Left renal pelvis (tissue), 4 donors: ENCODE measurements around the gene EPX. TPM values are rescaled to one million over a fixed set of nuclear protein-coding genes. Genes with fewer than 3 reads are reported as not detected.
A peak's percentile ranks its signal among the peaks of the same experiment; 100 is the strongest.

Source experiments
- DNase-seq, 4 donors: peaks; one replicate each; pipeline ENCODE4 v3.0.0-alpha.2; 2013; ENCODE audit warnings: low read depth in 4 of 4, low spot score in 3 of 4
- polyA plus RNA-seq, 4 donors: library from polyadenylated mRNA; unstranded; fragments of 120-200 nt; gene quantifications; one replicate each; pipeline ENCODE4 v1.2.1, GENCODE V29; 2013; ENCODE audit not compliant: insufficient read length in 4 of 4

The EPX gene
- polyA plus RNA-seq, 4 donors = 0.37 to 1.8 (median 0.59) TPM

GRCh38 chr17:58184986-58185761, 7.4 kb upstream of the EPX start:
- DNase-seq = no peak

- DNase-seq = no peak
These were observed 5.9 kb upstream of the EPX start for GRCh38 chr17:58186591-58186990.

- DNase-seq = no peak
These were observed 5.5 kb upstream of the EPX start for GRCh38 chr17:58187063-58187462.

- DNase-seq = no peak
These were observed 4.9 kb upstream of the EPX start for GRCh38 chr17:58187675-58188074.

- no peak for DNase-seq
These were observed 2.9 kb upstream of the EPX start for GRCh38 chr17:58189436-58190146.

- no peak for DNase-seq
These were observed 1.2 kb upstream of the EPX start for GRCh38 chr17:58191241-58191896.

- no peak for DNase-seq
These were observed 1.2 kb downstream of the EPX start for GRCh38 chr17:58193641-58194255.

- no peak for DNase-seq
These were observed 3.1 kb downstream of the EPX start for GRCh38 chr17:58195518-58196123.

- DNase-seq = no peak
These were observed 4.1 kb downstream of the EPX start for GRCh38 chr17:58196610-58197009.

- peak in 1 of 4 donors; percentile 6 for DNase-seq
These were observed 7.6 kb downstream of the EPX start for GRCh38 chr17:58200024-58200633.

- no peak for DNase-seq
These were observed 10.3 kb downstream of the EPX start for GRCh38 chr17:58202859-58203258.

- DNase-seq = no peak
These were observed 12.3 kb downstream of the EPX start for GRCh38 chr17:58204796-58205195.

- DNase-seq = no peak
These were observed 13.4 kb downstream of the EPX start for GRCh38 chr17:58205936-58206335.

- DNase-seq = no peak
These were observed 14.9 kb downstream of the EPX start for GRCh38 chr17:58207451-58207850.

- no peak for DNase-seq
These were observed 15.8 kb downstream of the EPX start for GRCh38 chr17:58208344-58208743.

- no peak for DNase-seq
These were observed 18.4 kb downstream of the EPX start for GRCh38 chr17:58210922-58211321.

- DNase-seq = no peak
These were observed 23.2 kb downstream of the EPX start for GRCh38 chr17:58215685-58216084.

- DNase-seq = no peak
These were observed 25.2 kb downstream of the EPX start for GRCh38 chr17:58217766-58218165.

GRCh38 chr17:58219007-58219788, 26.7 kb downstream of the EPX start, which contains the start of gene MKS1:
TSS of gene MKS1 (minus strand) at chr17:58219255. CDS start at chr17:58219230, 25 bp downstream.
- DNase-seq = peak; percentile 85 to 89 (median 88)
